ENCODE measurements around the gene PRAMEF27.
"Not testable (repeated sequence)": the region's sequence is repeated elsewhere in the genome, so short reads cannot be mapped to it uniquely, and the experiment has no call there.

The PRAMEF27 gene

DNA sequence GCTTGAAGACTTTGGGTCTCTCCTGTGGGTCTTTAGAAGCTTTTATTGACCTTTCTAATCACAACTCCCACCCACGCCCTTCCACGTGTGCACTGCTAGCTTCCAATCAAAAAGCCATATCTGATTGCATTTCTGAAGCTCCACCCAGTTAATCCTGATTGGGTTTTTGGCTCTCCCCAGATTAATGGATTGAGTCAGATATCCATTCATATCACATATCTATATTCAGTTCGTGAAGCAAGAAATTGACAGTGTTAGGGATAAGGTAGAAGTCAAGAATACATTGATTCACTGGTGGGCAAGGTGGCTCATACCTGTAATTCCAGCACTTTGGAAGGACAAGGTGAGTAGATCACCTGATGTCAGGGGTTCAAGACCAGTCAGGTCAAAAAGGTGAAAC, at the start of gene PRAMEF27:
PRAMEF27 (minus strand) TSS at position 101 of the 400 bp plus-strand sequence. CDS start 2,916 bp downstream, outside the sequence.
- not testable (repeated sequence) for DNase-seq

DNA sequence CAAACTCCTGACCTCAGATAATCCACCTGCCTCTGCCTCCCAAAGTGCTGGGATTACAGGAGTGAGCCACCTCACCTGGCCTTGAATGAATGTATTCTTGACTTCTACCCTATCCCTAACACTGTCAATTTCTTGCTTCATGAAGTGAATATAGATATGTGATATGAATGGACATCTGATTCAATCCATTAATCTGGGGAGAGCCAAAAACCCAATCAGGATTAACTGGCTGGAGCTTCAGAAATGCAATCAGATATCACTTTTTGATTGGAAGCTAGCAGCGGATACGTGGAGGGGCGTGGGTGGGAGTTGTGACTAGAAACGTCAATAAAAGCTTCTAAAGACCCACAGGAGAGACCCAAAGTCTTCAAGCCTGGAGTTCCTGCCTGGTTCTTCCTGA, 14.1 kb upstream of the PRAMEF27 start, which contains the start of gene PRAMEF25:
PRAMEF25 (plus strand) TSS at position 301 of the 400 bp plus-strand sequence. CDS start 2,920 bp downstream, outside the sequence.
- not testable (repeated sequence) for DNase-seq

DNA sequence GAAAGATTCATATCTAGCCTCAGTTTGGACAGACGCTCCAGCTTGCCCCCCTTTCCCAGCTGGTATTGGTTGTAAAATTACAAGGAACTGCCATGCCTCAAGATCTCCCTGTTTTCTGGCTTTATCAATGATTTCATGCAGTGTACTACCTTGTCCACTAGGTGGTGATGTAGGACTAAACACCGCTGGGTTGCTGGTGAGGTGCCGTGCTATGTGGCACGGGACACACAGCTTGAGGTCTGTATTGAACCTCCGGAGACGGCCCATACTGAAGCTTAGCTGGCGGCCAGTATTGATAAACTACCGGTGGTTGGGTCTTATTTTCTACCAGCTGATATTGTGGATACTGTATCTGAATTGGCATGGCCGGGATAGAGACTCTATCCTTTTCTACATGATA, 36.5 kb downstream of the PRAMEF27 start:
- not testable (repeated sequence) for DNase-seq

DNA sequence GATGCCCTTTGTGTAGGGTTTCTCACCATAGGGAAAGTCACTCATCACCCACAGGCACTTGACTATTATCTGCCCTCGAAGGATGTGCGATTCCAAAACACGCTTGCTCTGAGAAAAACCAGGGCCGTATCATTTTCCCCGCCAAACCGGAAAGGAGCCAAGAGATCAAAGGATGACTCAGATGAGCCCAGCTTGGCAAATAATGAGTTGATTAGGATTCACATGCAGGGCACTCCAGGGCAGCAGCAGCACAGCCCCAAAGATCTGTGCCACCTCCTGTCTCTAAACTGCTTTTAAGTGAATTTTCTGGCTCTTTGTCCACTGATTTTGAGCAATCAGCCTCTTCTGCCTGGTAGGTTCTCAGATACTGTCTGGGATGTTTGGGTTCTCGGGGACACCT, 44.4 kb downstream of the PRAMEF27 start:
- DNase-seq, result not testable (repeated sequence)

DNA sequence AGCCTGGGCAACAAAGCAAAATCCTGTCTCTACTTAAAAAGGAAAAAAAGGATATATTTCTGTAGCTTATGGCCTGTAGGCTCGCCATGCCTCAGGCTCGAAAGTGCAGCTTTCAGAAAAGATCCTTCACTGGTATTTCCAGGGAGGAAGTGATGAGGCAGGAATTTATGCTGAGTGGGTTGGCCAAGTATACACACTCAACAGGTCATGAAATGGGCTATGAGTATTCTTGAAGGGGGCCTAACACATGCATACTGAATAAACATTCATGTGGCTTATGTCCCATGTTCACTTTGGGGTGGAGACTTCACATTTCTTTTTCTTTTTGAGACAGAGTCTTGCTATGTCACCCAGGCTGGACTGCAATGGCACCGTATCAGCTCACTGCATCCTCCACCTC, 47.0 kb downstream of the PRAMEF27 start:
- not testable (repeated sequence) for DNase-seq

DNA sequence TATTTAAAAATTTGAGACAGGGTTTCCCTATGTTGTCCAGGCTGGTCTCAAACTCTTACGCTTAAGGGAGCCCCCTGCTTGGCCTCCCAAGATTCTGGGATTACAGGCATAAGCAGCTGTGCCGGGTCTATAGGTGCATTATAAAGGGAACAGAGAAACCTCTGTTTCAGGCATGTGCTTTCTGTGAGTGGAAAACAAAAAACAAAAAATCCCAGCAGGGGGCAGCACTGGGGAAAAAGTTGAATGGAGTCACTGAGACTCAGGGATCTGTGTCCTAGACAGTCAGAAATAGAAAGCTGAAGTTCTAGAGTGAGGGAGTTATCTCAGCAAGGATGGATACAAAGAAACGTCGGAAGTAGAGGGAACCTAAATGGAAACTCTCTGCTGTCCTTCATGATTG, 50.6 kb downstream of the PRAMEF27 start:
- DNase-seq, result not testable (repeated sequence)

Data from bone marrow (tissue), 2 donors.